Measurements from ENCODE around the gene DIAPH2.

- TF ChIP-seq CTCF (IDR thresholded peaks at IDR 0.05), result no peak
- no peak for TF ChIP-seq EP300 (IDR thresholded peaks at IDR 0.05)
Observed at GRCh38 chrX:96682516-96682915, 2.1 kb upstream of the DIAPH2 start.

All from esophagus muscularis mucosa (tissue), 3 donors.